Hepatic stellate cell (primary cell): ENCODE measurements around the gene PLA2G7.
"Not testable (repeated sequence)": the region's sequence is repeated elsewhere in the genome, so short reads cannot be mapped to it uniquely, and the experiment has no call there.

ENCODE experiments used
- DNase-seq: peaks from one replicate; pipeline ENCODE4 v3.0.0; 2011; ENCODE audit warnings: low spot score

PLA2G7 gene

DNA sequence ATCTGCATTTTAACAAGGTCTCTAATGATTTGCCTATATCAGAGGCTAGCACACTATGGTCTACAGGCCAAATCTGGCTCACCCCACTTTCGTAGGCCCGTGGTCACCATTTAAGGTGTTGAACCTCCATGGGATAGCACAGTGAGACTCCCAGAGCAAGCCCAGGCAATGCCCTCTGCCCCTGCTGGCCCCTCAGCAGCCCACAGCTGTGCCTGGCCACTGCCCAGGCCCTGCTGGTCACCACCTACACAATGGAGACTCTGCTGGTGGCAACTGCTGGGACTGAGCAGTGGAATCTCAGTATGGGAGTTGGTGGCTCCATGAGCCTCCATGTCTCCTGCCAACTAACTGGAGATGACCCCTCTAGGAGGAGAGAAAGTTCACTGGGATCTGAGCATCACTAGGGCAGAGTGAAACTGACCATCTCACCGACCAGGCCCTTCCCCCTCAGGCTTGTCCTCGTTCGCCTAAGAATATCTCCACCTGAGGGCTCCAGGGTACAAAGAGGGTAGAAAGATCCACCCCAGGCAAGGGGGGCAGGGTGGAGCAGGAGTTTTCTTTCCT, 13.8 kb upstream of the PLA2G7 start:
- DNase-seq, result no peak

DNA sequence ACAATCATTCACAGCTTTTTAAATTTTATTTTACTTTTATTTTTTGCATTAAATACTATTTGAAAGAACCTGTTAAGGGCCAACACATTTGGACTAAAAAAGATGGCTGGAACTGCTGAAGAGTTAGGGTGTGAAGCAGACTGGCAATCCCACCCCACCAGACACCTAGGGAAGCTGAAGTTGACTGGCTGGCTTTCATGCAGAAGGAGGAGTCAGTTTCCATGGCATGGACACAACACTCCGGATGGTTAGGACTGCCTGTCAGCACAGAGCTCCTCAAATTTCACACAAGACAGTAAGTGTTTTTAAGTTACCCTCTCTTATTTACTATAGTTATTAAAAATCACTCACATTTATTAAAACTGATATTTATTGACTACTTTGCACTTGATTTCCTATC, 11.5 kb upstream of the PLA2G7 start, which contains the start of gene ANKRD66:
TSS of gene ANKRD66 (plus strand) at position 238 of the 400 bp plus-strand sequence. CDS start 5,016 bp downstream, outside the sequence.
- no peak for DNase-seq

DNA sequence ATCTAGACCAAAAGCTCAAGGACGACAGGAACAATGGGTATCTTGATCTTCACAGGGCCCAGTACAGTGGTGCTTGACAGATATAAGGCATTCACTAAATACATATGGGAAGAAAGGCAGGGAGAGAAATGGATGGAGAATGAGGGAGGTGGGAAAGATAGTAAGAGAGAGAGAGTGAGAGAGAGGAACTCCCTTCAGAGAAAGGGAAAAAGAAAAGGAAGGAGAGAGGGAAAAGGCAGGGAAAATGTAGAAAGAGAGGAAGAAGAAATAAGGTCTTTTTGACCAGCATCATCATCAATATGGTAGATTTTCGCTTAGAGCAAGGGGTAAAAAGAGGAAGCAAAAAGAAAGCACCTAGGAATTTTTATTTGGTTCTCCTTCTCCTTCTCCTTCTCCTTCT, 10.8 kb upstream of the PLA2G7 start:
- DNase-seq, result no peak

DNA sequence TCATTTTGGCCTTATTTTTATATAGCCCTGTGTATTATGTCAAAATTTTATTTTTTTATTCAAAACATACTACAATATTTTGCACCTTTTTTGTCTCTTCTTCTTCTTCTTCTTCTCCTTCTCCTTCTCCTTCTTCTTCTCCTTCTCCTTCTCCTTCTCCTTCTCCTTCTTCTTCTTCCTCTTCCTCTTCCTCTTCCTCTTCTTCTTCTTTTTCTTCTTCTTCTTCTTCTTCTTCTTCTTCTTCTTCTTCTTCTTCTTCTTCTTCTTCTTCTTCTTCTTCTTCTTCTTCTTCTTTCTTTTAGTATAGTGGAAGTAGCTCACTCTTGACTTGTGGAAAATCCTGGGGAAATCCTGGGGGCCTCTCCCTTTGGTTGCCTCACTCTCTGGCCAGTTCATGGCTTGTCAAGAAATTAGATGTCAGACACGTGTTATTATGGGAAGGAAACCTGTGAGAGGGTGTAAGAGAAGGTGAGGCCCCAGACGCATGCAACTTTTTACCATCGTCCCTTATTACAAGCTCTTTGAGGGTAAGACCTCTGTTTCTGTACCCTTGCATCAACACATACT, 9.1 kb upstream of the PLA2G7 start:
- DNase-seq, result not testable (repeated sequence)

DNA sequence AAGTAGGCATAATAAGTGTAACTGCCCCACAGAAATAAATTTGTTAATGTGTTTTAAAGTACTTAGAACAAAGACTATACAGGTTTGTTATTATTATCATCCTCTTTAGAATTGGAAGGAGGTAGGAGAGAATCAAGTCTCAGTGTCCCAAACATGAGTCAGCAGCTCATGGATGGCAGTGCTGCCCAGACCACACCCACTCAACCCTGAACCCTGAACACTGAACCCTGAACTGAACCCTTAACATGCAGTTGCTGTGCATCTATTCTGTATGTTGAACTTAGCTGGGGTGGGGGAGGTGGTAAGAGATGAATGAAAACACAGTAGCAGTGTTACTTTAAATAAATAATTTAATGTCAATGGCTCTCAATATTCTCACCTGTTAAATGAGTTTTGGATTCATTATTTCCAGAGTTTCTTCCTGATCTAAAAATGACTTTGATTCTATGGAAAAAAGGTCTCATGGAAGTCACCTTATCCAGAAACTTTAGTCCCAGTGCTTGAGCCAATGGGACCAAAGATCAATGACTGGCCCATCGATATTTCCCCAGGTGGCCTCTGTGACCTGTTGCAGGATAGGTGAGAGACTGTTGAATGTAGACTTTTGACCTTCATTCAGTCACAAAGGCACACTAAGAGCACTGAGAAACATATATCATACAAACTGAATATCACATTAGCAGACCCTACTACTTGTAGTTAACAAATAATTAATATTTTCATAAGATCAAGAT, 8.4 kb upstream of the PLA2G7 start:
- no peak for DNase-seq

DNA sequence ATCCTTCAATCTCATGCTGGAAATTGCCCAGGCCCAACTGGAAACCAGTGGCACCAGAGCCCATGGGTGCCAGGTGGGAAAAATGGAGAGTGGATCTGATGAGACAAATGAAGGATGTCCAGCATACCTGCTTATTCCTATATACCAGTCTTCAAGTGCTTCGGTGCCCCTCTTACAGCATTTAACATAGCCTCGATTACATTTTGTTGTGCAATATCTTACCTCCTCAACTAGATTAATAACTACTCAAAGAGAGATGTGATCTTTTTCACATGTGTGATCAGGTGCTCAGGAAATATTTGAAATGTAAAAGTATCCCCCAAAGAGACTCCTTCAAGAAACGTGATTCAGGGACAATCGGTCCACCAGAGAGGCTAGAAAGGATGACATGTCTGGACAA, 6.7 kb upstream of the PLA2G7 start:
- DNase-seq, result no peak

DNA sequence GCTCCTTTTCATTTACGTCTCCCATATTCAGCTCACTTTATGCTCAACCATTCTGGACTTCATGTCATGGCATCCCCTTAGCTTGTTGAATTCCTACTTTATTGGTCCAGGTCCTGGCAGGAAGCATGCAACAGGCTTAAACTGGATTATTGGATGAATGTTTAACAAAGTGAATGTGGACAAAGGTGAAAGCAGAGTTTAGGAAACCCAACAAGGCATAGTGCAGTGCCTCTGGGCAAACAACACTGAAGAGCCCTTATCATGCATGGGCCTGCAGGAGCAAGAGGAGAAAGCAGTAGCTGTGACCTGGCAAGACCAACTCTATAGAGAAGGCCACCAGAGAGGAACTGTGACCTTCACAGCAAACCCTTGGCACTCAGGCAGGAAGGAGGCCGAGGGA, 6.3 kb upstream of the PLA2G7 start:
- DNase-seq, result no peak

DNA sequence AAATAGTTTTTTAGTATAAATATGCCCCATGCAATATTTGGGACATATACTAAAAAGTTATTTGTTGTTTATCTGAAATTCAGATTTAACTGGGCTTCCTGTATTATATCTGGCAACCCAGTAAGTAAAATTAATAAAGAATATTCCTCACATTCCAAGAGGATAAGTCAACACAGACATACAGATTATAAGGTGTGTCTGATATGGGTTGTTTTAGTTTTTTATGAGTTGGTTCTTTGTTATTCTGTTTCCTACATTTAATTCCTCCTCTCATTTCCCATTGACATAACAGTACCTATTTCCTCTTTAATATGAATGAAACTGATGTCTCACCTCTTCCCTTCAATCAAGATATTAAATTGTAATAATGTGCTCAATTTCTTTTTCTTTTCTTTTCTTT, 1.7 kb upstream of the PLA2G7 start:
- no peak for DNase-seq

DNA sequence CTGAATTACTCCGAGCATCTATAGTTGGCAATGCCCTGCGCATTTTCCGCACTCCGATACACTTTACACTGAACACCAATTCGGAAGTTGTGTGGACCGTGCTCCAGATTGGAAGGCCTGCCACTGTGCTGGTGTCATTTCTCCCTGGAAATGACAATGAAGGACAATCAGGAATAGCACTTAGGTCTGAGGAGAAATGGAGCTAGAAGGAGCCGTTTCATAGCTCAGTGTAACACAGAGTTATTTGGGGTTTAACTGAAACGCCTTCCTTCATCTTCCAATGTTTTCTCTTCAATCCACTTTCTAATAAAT, 501 bp upstream of the PLA2G7 start:
- no peak for DNase-seq

DNA sequence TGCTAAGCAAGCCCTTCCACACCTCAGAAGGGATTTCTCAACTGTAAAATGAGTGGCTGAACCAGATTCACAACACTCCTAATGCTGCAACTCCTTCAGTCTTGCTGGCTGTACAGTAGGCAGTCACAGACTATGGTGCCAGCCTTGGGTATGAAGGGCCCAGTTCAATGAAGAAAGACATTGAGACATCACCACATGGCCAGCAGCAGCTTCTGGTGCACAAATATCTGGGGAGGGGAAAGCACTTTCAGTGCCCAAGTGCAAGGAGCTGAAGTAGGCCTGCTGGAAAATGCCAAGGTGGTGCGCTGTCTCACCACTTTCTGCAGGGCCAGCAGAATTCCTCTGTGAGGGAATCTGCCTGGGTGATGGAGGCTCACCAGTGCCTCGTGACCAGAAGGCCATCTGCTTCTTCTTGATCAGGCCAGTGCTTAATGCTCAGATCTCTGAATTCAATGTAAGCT, 1.8 kb downstream of the PLA2G7 start:
- DNase-seq, result no peak

DNA sequence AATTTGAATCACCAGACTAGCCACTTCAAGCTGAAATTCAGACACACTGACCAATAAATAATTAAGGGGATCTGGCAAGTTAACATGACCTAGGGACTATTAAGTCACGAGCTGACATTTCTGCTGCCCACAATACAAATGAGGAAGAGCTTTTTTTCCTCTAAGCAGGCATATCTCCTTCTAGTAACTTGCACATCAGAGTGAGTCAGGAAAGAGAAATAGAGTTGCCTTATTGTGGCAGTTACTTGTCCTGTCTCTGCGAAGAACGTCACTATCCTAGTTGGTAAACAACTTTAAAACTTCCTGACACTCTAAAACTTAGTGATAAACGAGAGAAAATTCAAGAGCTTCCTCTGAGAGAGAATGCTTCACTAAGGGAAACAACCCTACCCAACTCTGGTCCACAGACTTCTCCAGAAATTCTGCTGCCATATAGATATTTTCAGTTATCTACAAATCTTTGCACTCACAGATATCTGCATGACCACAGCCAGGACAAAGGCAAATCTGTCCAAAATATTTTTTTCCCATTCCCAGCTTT, 4.2 kb downstream of the PLA2G7 start:
- no peak for DNase-seq

DNA sequence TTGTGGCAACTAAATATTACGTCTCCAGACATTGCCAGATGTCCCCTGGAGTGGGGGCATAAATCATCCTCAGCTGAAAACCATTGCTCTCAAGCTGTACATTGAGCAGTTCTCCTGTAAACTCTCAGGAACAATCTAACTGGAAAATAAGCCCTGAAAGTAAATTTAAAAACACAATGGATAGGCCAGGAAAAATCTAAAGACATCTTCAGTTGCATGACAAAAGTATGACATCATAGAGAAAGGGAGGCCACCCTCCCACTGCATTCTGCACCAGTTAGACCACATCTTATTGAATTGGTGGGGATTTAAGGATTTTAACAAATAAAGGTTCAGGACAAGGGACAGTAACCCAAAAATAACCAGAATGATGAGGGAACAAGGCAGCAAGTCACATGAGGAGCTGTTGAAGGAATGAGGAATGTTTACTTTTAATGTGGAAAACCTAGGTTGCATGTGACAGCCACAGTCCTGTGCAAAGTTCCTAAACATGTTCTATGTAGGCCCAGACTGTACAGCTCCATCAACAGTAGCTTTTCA, 5.3 kb downstream of the PLA2G7 start:
- DNase-seq, result no peak

DNA sequence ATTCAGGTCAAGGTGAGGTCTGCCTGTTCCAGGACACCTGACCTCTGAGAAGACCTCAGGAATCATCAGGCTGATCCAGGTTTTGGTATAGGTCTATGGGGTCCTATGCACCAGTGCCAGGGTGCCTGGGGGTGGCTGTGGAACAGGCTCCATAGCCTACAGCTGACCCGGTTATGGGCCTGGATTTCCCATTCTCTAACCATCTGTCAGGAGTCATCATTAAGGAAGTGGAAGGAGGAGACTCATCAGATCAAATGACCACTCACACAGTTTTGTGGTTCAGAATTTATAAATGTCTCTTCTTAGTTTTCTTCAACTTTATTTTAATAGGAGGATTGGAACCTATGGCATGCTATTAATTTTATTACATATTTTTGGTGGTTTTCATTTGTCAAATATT, 14.8 kb downstream of the PLA2G7 start:
- DNase-seq, result no peak

DNA sequence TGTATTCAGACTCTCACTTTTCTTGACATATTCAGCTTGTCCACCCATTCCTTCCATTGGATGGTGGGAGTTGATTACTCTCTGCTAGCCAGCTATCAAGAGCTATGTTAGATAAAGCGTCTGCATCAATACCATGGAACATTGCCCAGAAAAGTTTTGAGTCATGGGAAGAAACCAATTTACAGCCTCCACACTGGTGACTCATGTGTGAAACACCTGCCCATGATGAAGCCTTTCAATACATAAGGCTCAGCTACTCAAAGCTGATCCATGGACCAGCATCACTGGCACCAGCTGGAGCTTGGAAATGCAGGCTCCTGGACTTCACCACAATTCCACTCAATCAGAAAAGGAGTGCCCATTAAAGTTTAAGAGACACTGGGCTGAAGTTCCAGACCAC, 16.1 kb downstream of the PLA2G7 start:
- DNase-seq, result no peak

DNA sequence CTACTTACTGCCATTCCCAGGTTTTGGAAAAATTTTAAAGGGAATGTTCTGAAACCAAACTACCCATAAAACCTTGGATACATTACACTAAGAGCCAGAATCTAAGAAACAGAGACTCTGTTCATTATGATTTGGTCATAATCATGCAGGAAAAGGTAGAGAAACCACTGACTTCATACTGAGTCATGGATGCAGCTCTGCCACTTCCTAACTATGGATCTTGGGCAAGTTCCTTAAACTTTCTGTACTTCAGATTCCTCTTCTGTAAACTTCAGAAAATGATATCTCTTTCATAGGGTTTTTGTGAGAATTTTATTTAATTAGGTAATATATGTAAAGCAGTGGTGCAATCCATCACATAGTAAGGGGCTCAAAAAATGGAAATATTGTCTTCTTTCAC, 20.0 kb downstream of the PLA2G7 start:
- DNase-seq, result no peak

DNA sequence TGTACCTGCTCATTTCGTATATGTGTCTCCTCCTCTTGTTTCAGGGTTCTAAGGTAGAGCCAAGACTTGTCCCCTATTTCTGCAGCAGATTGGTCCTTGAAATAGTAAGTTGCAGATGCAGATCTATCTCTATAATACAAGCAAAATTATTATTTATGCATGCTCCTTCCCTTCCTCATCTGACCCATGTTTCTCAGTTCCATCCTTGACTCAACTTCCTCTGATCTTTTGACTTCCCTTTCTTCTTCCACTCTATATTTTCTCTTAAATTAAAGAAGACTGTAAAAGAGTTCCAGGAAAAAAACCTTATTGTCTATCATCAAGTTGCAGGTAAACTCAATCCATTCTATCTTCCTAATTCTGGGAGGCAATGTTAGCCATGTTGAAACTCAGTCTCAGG, 23.7 kb downstream of the PLA2G7 start:
- DNase-seq, result no peak

DNA sequence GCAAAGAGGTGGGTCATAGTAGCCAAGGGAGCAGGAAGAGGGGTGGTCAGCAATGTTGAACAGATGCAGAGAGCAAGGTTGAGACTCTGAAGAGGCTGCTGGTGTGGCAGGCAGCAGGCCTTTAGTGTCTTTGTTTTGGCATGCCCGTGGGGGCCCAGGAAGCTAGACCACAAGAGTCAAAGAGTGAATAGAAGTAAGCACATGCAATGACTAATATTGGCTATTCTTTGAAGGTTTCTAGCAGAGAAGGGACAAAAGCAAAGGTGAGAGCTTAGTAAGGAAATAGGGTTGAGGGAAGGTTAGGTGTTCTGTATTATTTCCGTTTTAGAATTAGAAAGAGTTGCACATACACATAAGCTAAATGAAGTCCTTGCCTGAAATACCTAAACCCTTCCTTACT, 28.7 kb downstream of the PLA2G7 start:
- DNase-seq, result no peak

DNA sequence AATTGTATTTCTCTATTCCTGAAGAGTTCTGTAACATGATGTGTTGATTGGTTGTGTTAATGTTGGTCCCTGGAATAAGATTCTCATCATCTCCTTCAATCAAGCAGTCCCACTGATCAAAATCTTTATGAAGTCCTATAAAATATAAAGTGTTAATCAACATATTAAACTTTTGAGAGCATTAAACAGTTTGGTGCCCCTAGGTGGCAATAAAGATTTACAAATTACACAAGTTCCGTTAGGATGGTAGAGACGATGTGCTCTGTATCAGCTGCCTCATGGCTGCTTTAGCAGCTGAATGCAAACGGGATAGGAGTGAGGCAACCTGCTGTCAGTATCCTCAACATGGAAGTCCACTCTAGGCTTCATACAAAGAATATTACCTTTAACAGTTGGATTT, 30.6 kb downstream of the PLA2G7 start:
- DNase-seq, result no peak

DNA sequence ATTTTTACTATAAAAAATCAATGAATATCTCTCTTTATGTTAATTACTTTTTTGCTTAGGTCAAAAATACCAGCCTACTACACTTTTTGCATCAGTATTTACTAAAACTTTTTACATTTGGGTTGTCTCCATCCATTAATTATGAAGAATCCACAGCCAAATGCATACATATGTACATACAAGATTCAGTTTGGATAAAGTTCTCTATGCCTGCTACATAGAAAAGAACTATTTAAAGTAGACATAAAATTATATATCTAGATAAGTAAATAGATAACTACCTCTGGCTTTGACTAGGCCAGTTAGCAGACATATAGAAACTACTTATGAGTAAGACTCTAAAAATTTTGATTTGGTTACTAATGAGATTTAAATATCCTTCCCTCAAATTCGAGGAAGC, 35.2 kb downstream of the PLA2G7 start:
- DNase-seq, result no peak

DNA sequence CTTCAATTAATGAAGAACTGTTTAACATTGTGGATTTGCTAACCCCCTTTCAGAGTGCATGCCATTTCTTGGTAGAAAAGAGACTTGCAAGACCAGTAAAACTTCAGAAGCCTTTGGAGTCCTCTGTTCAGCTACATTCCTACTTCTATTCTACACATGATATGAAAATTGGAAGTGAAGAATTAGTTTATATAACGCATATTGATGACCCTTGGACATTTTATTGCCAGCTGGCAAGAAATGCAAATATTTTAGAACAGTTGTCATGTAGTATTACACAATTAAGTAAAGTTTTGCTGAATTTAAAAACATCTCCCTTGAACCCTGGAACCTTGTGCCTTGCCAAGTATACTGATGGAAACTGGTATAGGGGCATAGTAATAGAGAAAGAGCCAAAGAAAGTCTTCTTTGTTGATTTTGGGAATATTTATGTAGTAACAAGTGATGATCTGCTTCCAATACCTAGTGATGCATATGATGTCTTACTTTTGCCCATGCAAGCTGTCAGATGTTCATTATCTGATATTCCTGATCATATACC, 44.2 kb downstream of the PLA2G7 start:
- no peak for DNase-seq

DNA sequence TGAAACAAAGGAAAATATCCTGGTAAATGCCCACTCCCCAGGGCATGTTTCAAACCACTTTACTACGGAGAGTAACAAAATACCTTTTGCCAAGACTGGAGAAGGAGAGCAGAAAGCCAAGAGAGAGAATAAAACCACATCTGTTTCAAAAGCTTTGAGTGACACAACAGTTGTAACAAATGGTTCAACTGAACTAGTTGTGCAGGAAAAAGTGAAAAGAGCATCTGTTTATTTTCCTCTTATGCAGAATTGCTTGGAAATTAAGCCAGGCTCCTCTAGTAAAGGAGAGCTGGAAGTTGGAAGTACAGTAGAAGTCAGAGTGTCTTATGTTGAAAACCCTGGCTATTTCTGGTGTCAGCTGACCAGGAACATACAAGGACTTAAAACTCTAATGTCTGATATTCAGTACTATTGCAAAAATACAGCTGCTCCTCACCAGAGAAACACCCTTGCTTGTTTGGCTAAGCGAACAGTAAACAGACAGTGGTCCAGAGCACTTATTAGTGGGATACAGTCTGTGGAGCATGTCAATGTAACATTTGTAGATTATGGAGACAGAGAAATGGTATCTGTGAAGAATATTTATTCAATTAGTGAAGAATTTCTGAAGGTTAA, 44.9 kb downstream of the PLA2G7 start:
- no peak for DNase-seq

DNA sequence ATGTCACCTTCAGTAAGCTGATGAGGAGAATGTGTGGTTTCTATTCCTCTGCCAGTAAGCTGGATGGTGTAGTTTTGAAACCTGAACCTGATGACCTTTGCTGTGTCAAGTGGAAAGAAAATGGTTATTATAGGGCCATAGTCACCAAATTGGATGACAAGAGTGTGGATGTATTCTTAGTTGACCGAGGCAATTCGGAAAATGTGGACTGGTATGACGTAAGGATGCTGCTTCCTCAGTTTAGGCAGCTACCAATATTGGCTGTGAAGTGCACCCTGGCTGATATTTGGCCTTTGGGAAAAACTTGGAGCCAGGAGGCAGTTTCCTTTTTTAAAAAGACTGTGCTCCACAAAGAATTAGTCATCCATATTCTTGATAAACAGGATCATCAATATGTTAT, 45.5 kb downstream of the PLA2G7 start:
- no peak for DNase-seq

DNA sequence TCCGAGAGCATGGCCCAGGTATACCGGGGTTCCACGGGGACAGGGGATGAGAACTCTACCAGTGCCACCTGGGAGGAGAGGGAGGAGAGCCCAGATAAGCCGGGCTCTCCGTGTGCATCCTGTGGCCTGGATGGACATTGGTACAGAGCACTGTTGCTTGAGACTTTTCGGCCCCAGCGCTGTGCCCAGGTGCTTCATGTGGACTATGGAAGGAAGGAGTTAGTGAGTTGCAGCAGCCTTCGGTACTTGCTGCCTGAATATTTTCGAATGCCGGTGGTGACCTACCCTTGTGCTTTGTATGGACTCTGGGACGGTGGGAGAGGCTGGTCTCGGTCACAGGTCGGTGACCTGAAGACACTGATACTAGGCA, 46.2 kb downstream of the PLA2G7 start:
- DNase-seq, result no peak
